H1 (cell line): ENCODE data around the gene GSE1. TPM values are rescaled to one million over a fixed set of nuclear protein-coding genes. Genes with fewer than 3 reads are reported as not detected.

Source experiments
- ATF2 ChIP-seq: IDR thresholded peaks from 2 replicates; pipeline ENCODE4 v1.6.1; 2012; ENCODE audit warnings: low read length, inconsistent platforms
- CHD7 ChIP-seq: fragments of 300-600 bp; sonication (generic); IDR thresholded peaks from 2 replicates; pipeline ENCODE4 v1.7.1; 2012; ENCODE audit warnings: low read length, moderate library complexity, mild to moderate bottlenecking, inconsistent platforms; ENCODE audit not compliant: insufficient replicate concordance
- GABPA ChIP-seq: IDR thresholded peaks from 2 replicates; pipeline ENCODE4 v1.6.1; 2011; ENCODE audit warnings: mild to moderate bottlenecking, low read length, moderate library complexity, borderline replicate concordance; ENCODE audit not compliant: insufficient read depth
- PHF8 ChIP-seq: fragments of 200-600 bp; sonication (generic); conservative IDR thresholded peaks from 2 replicates; pipeline ENCODE4 v1.7.1; 2012; ENCODE audit warnings: low read depth, mild to moderate bottlenecking, inconsistent platforms, low read length, moderate library complexity
- POLR2AphosphoS5 ChIP-seq: IDR thresholded peaks from 2 replicates; pipeline ENCODE4 v1.6.1; 2011; ENCODE audit warnings: low read depth, low read length
- TAF1 ChIP-seq: IDR thresholded peaks from 2 replicates; pipeline ENCODE4 v1.6.1; 2011; ENCODE audit warnings: mild to moderate bottlenecking, low read depth, low read length
- TBP ChIP-seq: IDR thresholded peaks from 2 replicates; pipeline ENCODE4 v1.6.1; 2011; ENCODE audit warnings: low read depth, low read length, improper control_type of control experiment
- TCF12 ChIP-seq: IDR thresholded peaks from 2 replicates; pipeline ENCODE4 v1.6.1; 2011; ENCODE audit warnings: low read depth, mild to moderate bottlenecking, low read length
- polyA plus RNA-seq, 7 experiments: library from polyadenylated mRNA; depleted of rRNA in 3 of 7; stranded (reverse) in 5 of 7; unstranded in 2 of 7; fragments of >200 nt in 5 of 7; fragments of 200-250 nt in 2 of 7; gene quantifications; 1 replicate in 5 of 7; 2 replicates in 1 of 7; 4 replicates in 1 of 7; pipeline versions ENCODE4 v1.2.1 to v1.2.3, GENCODE V29; 2011 to 2013; ENCODE audit warnings: missing spikeins in 2 of 7, mixed read lengths in 2 of 7
- total RNA-seq: library from RNA; stranded (reverse); fragmentation: NEBNext Ultra II Directional; extraction: Animal tissue kit (Norgen Biotek cat#: 25700); gene quantifications from 2 replicates; pipeline ENCODE4 v1.2.1, GENCODE V29; 2021

Gene GSE1
- total and polyA plus RNA-seq, 2 of the 8 experiments (the other 6 are each of a cell fraction or from before 2014, with no cell fraction given): 26.0 to 65.6 TPM

GRCh38 chr16:85588562-85589503, 24.3 kb upstream of the GSE1 start (continued):
- TF ChIP-seq CHD7 (no peak), PHF8 (no peak), GABPA (no peak), TCF12 (no peak), ATF2 (no peak), POLR2AphosphoS5 (no peak), TAF1 (no peak), TBP (no peak)
